Gastroesophageal sphincter (tissue), 4 donors: ENCODE measurements around the gene KCND3. TPM values are rescaled to one million over a fixed set of nuclear protein-coding genes. Genes with fewer than 3 reads are reported as not detected.

Experiments used
- ATAC-seq: fragments of 150-250 bp; one replicate; pipeline ENCODE4 v1.9.1; 2016; ENCODE audit warnings: mild to moderate bottlenecking, moderate library complexity
- H3K27ac ChIP-seq, 4 donors: fragments of 200-600 bp; sonication (generic) in 3 of 4; 1 replicate in 3 of 4; 2 replicates in 1 of 4; pipeline ENCODE4 v1.5.1; 2016 to 2019
- H3K27me3 ChIP-seq: fragments of 200-600 bp; sonication (generic); one replicate; pipeline ENCODE4 v1.5.1; 2019
- H3K36me3 ChIP-seq, 2 donors: fragments of 200-600 bp; sonication (generic); one replicate each; pipeline ENCODE4 v1.5.1; 2019; ENCODE audit warnings: control low read depth in 1 of 2
- H3K4me1 ChIP-seq, 3 donors: fragments of 200-600 bp; sonication (generic); 1 replicate in 2 of 3; 2 replicates in 1 of 3; pipeline ENCODE4 v1.5.1; 2016 to 2019; ENCODE audit warnings: control low read depth in 2 of 3
- H3K4me3 ChIP-seq, 2 donors: fragments of 200-600 bp; sonication (generic); one replicate each; pipeline ENCODE4 v1.5.1; 2019; ENCODE audit warnings: mild to moderate bottlenecking in 1 of 2, moderate library complexity in 1 of 2
- H3K9me3 ChIP-seq, 3 donors: fragments of 200-600 bp; sonication (generic); one replicate each; pipeline ENCODE4 v1.5.1; 2017 to 2019; ENCODE audit warnings: control low read depth in 2 of 3
- CTCF ChIP-seq, 4 experiments: fragments of 200-600 bp in 2 of 4; fragments of 450-650 bp in 2 of 4; sonication (generic) in 1 of 4; IDR thresholded peaks; one replicate each; pipeline ENCODE4 v1.5.1; 2017 to 2019; ENCODE audit warnings: antibody characterized with exemption in 4 of 4, mild to moderate bottlenecking in 2 of 4, moderate library complexity in 2 of 4
- EP300 ChIP-seq: sonication (generic); formaldehyde crosslinking; IDR thresholded peaks from one replicate; pipeline ENCODE4 v1.6.1; 2017; ENCODE audit warnings: antibody characterized with exemption, mild to moderate bottlenecking
- POLR2A ChIP-seq, 2 donors: fragments of 450-650 bp; IDR thresholded peaks; one replicate each; pipeline ENCODE4 v1.6.1; 2017; ENCODE audit warnings: antibody characterized with exemption in 2 of 2, mild to moderate bottlenecking in 2 of 2, moderate library complexity in 1 of 2
- POLR2AphosphoS5 ChIP-seq: sonication (generic); formaldehyde crosslinking; IDR thresholded peaks from one replicate; pipeline ENCODE4 v1.6.1; 2017; ENCODE audit warnings: antibody characterized with exemption
- WGBS, 2 donors: methylation state at CpG; one replicate each; pipeline ENCODE4 v1.1.5; 2018; ENCODE audit warnings: low coverage in 1 of 2; 5-methylcytosine and 5-hydroxymethylcytosine counted together
- total RNA-seq, 4 donors: library from RNA; depleted of rRNA; stranded (reverse); fragments of >200 nt; gene quantifications; one replicate each; pipeline ENCODE4 v1.1.0, GENCODE V29; 2016

KCND3 gene
- total RNA-seq, 4 donors from 2014 or later, result 36.2 to 58.7 (median 57.4) TPM

- TF ChIP-seq EP300, result no peak
- no peak for TF ChIP-seq POLR2AphosphoS5
- TF ChIP-seq POLR2A (IDR thresholded peaks at IDR 0.05), result no peak
- TF ChIP-seq CTCF (IDR thresholded peaks at IDR 0.05), result no peak
- ATAC-seq, result no peak
- Histone ChIP-seq H3K9me3 (no peaks in the 10 kb centered on the region), H3K4me1 (peaks cover 0 to 22% (median 0%) of the 10 kb centered on the region in 3 donors), H3K4me3 (no peak overlapping the region), H3K27ac (no peak overlapping the region), H3K36me3 (no peaks in the 10 kb centered on the region), H3K27me3 (no peaks in the 10 kb centered on the region)
- 93 to 100% methylated on average over 2 to 9 of the region's 10 CpGs for WGBS, 2 donors
These were observed 142.0 kb downstream of the KCND3 start for GRCh38 chr1:111847466-111847865.

GRCh38 chr1:111846842-111847241 is 142.6 kb downstream of the KCND3 start:
- H3K4me1 ChIP-seq, result peaks cover 0 to 16% (median 0%) of the 10 kb centered on the region in 3 donors
- no peaks in the 10 kb centered on the region for H3K27me3 ChIP-seq
- no peaks in the 10 kb centered on the region for H3K36me3 ChIP-seq
- ATAC-seq, result no peak
- TF ChIP-seq POLR2AphosphoS5 (no peak), CTCF (IDR thresholded peaks at IDR 0.05) (no peak), EP300 (no peak), POLR2A (IDR thresholded peaks at IDR 0.05) (no peak)
- H3K27ac ChIP-seq, result no peak overlapping the region
- H3K9me3 ChIP-seq, result no peaks in the 10 kb centered on the region
- 74 to 100% methylated on average over 3 to 5 of the region's 8 CpGs for WGBS, 2 donors
- H3K4me3 ChIP-seq, result no peak overlapping the region

GRCh38 chr1:111843177-111843576 is 146.3 kb downstream of the KCND3 start:
- no peaks in the 10 kb centered on the region for H3K36me3 ChIP-seq
- ATAC-seq, result no peak
- 40 to 48% methylated on average over 1 to 2 of the region's 2 CpGs for WGBS, 2 donors
- no peaks in the 10 kb centered on the region for H3K27me3 ChIP-seq
- TF ChIP-seq POLR2A (IDR thresholded peaks at IDR 0.05) (no peak), EP300 (no peak), CTCF (IDR thresholded peaks at IDR 0.05) (no peak), POLR2AphosphoS5 (no peak)
- H3K27ac ChIP-seq, result no peak overlapping the region
- H3K4me1 ChIP-seq, result peaks cover 0 to 8% (median 0%) of the 10 kb centered on the region in 3 donors
- H3K9me3 ChIP-seq, result no peaks in the 10 kb centered on the region
- no peak overlapping the region for H3K4me3 ChIP-seq

GRCh38 chr1:111842411-111842810 is 147.1 kb downstream of the KCND3 start:
- Histone ChIP-seq H3K36me3 (no peaks in the 10 kb centered on the region), H3K27ac (no peak overlapping the region), H3K4me1 (peaks cover 0 to 8% (median 0%) of the 10 kb centered on the region in 3 donors), H3K9me3 (no peaks in the 10 kb centered on the region), H3K4me3 (no peak overlapping the region), H3K27me3 (no peaks in the 10 kb centered on the region)
- no peak for ATAC-seq
- WGBS, 2 donors, result no CpG with 5 or more reads among the region's 3 CpGs
- TF ChIP-seq POLR2AphosphoS5, result no peak
- no peak for TF ChIP-seq CTCF (IDR thresholded peaks at IDR 0.05)
- no peak for TF ChIP-seq POLR2A (IDR thresholded peaks at IDR 0.05)
- no peak for TF ChIP-seq EP300

- H3K9me3 ChIP-seq, result no peaks in the 10 kb centered on the region
- no peaks in the 10 kb centered on the region for H3K27me3 ChIP-seq
- WGBS, 2 donors, result 75 to 88% methylated on average over 1 to 2 of the region's 2 CpGs
- H3K4me3 ChIP-seq, result no peak overlapping the region
- H3K27ac ChIP-seq, result no peak overlapping the region
- ATAC-seq, result no peak
- H3K4me1 ChIP-seq, result peaks cover 0 to 8% (median 0%) of the 10 kb centered on the region in 3 donors
- no peak for TF ChIP-seq CTCF (IDR thresholded peaks at IDR 0.05)
- TF ChIP-seq POLR2AphosphoS5, result no peak
- no peak for TF ChIP-seq EP300
- no peak for TF ChIP-seq POLR2A (IDR thresholded peaks at IDR 0.05)
- no peaks in the 10 kb centered on the region for H3K36me3 ChIP-seq
These were observed 147.7 kb downstream of the KCND3 start for GRCh38 chr1:111841746-111842145.
